ENCODE data around the gene TMEM187. TPM values are rescaled to one million over a fixed set of nuclear protein-coding genes. Genes with fewer than 3 reads are reported as not detected.
A peak's percentile ranks its signal among the peaks of the same experiment; 100 is the strongest.

Gene TMEM187
- total and polyA plus RNA-seq, 10 of the 15 experiments (the other 5 are each of a cell fraction or from before 2014, with no cell fraction given), result 0.45 to 8.5 (median 4.1) TPM

- TF ChIP-seq, protein P1, sequence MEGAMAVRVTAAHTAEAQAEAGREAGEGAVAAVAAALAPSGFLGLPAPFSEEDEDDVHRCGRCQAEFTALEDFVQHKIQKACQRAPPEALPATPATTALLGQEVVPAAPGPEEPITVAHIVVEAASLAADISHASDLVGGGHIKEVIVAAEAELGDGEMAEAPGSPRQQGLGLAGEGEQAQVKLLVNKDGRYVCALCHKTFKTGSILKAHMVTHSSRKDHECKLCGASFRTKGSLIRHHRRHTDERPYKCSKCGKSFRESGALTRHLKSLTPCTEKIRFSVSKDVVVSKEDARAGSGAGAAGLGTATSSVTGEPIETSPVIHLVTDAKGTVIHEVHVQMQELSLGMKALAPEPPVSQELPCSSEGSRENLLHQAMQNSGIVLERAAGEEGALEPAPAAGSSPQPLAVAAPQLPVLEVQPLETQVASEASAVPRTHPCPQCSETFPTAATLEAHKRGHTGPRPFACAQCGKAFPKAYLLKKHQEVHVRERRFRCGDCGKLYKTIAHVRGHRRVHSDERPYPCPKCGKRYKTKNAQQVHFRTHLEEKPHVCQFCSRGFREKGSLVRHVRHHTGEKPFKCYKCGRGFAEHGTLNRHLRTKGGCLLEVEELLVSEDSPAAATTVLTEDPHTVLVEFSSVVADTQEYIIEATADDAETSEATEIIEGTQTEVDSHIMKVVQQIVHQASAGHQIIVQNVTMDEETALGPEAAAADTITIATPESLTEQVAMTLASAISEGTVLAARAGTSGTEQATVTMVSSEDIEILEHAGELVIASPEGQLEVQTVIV (IDR thresholded peaks at IDR 0.05; ENCODE audit: borderline replicate concordance, partially characterized antibody), result no peak
- TF ChIP-seq MEF2A (IDR thresholded peaks at IDR 0.05; ENCODE audit: insufficient read depth, low read depth, low read length), result no peak
- TF ChIP-seq IRF4 (IDR thresholded peaks at IDR 0.05; ENCODE audit: low read depth, low read length), result no peak
- no peak for TF ChIP-seq DPF2 (IDR thresholded peaks at IDR 0.05)
- no peak for TF ChIP-seq HDAC2 (IDR thresholded peaks at IDR 0.05)
- no peak for TF ChIP-seq HCFC1 (IDR thresholded peaks at IDR 0.05; ENCODE audit: low read length)
- no peak for TF ChIP-seq MTA2 (IDR thresholded peaks at IDR 0.05; ENCODE audit: low read depth)
- TF ChIP-seq LARP7 (IDR thresholded peaks at IDR 0.05), result no peak
- TF ChIP-seq, protein P2, sequence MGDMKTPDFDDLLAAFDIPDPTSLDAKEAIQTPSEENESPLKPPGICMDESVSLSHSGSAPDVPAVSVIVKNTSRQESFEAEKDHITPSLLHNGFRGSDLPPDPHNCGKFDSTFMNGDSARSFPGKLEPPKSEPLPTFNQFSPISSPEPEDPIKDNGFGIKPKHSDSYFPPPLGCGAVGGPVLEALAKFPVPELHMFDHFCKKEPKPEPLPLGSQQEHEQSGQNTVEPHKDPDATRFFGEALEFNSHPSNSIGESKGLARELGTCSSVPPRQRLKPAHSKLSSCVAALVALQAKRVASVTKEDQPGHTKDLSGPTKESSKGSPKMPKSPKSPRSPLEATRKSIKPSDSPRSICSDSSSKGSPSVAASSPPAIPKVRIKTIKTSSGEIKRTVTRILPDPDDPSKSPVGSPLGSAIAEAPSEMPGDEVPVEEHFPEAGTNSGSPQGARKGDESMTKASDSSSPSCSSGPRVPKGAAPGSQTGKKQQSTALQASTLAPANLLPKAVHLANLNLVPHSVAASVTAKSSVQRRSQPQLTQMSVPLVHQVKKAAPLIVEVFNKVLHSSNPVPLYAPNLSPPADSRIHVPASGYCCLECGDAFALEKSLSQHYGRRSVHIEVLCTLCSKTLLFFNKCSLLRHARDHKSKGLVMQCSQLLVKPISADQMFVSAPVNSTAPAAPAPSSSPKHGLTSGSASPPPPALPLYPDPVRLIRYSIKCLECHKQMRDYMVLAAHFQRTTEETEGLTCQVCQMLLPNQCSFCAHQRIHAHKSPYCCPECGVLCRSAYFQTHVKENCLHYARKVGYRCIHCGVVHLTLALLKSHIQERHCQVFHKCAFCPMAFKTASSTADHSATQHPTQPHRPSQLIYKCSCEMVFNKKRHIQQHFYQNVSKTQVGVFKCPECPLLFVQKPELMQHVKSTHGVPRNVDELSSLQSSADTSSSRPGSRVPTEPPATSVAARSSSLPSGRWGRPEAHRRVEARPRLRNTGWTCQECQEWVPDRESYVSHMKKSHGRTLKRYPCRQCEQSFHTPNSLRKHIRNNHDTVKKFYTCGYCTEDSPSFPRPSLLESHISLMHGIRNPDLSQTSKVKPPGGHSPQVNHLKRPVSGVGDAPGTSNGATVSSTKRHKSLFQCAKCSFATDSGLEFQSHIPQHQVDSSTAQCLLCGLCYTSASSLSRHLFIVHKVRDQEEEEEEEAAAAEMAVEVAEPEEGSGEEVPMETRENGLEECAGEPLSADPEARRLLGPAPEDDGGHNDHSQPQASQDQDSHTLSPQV (IDR thresholded peaks at IDR 0.05), result no peak
- TF ChIP-seq SIN3A (IDR thresholded peaks at IDR 0.05; ENCODE audit: low read depth, low read length), result no peak
- 0 out of 2 replicates have a peak, but pooled peaks have one; percentile 24 for TF ChIP-seq NR2F1 (conservative IDR thresholded peaks at IDR 0.05)
- TF ChIP-seq SKIL (IDR thresholded peaks at IDR 0.05; ENCODE audit: low read depth, poor library complexity, severe bottlenecking), result no peak
- TF ChIP-seq CBX5 (IDR thresholded peaks at IDR 0.05; ENCODE audit: low read depth), result no peak
- TF ChIP-seq EZH2 (IDR thresholded peaks at IDR 0.05; ENCODE audit: borderline replicate concordance, control insufficient read depth, low read depth, low read length), result no peak
- TF ChIP-seq, protein P3, sequence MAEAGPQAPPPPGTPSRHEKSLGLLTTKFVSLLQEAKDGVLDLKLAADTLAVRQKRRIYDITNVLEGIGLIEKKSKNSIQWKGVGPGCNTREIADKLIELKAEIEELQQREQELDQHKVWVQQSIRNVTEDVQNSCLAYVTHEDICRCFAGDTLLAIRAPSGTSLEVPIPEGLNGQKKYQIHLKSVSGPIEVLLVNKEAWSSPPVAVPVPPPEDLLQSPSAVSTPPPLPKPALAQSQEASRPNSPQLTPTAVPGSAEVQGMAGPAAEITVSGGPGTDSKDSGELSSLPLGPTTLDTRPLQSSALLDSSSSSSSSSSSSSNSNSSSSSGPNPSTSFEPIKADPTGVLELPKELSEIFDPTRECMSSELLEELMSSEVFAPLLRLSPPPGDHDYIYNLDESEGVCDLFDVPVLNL (IDR thresholded peaks at IDR 0.05; ENCODE audit: low read depth, low read length), result no peak
- no peak for TF ChIP-seq CREB1 (IDR thresholded peaks at IDR 0.05; ENCODE audit: low read depth)
- TF ChIP-seq, protein P4, sequence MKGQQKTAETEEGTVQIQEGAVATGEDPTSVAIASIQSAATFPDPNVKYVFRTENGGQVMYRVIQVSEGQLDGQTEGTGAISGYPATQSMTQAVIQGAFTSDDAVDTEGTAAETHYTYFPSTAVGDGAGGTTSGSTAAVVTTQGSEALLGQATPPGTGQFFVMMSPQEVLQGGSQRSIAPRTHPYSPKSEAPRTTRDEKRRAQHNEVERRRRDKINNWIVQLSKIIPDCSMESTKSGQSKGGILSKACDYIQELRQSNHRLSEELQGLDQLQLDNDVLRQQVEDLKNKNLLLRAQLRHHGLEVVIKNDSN (IDR thresholded peaks at IDR 0.05; ENCODE audit: borderline replicate concordance, extremely low read length, insufficient read depth, low read depth, low read length), result no peak
- TF ChIP-seq, protein P5, sequence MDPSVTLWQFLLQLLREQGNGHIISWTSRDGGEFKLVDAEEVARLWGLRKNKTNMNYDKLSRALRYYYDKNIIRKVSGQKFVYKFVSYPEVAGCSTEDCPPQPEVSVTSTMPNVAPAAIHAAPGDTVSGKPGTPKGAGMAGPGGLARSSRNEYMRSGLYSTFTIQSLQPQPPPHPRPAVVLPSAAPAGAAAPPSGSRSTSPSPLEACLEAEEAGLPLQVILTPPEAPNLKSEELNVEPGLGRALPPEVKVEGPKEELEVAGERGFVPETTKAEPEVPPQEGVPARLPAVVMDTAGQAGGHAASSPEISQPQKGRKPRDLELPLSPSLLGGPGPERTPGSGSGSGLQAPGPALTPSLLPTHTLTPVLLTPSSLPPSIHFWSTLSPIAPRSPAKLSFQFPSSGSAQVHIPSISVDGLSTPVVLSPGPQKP (IDR thresholded peaks at IDR 0.05; ENCODE audit: low read depth, low read length), result no peak
These were observed 48.2 kb upstream of the TMEM187 start (continued) for GRCh38 chrX:153924149-153924861.

Data from GM12878 (cell line).